Astrocyte (in vitro differentiated cells and primary cell): ENCODE measurements around the gene HVCN1. TPM values are rescaled to one million over a fixed set of nuclear protein-coding genes. Genes with fewer than 3 reads are reported as not detected.

ENCODE experiments used
- DNase-seq: peaks from one replicate; pipeline ENCODE4 v3.0.0-alpha.2; 2010; ENCODE audit warnings: low read depth
- FAIRE-seq: peaks from 2 replicates; lab custom pipeline; 2011; peaks lifted over from hg19 to GRCh38; lab: Jason Lieb, UNC
- H2AFZ ChIP-seq: 2 replicates; pipeline ENCODE4 v1.6.0; 2012; ENCODE audit warnings: low read depth, low read length, inconsistent platforms
- H3K27ac ChIP-seq: 2 replicates; pipeline ENCODE4 v1.5.1; 2011; ENCODE audit warnings: low read depth, low read length, inconsistent platforms
- H3K27me3 ChIP-seq: 2 replicates; pipeline ENCODE4 v1.6.0; 2011; ENCODE audit warnings: low read length, inconsistent platforms; ENCODE audit not compliant: insufficient read depth
- H3K36me3 ChIP-seq: 2 replicates; pipeline ENCODE4 v1.5.1; 2011; ENCODE audit warnings: low read length, inconsistent platforms; ENCODE audit not compliant: insufficient read depth
- H3K4me1 ChIP-seq: 2 replicates; pipeline ENCODE4 v1.5.1; 2011; ENCODE audit warnings: low read length, inconsistent platforms; ENCODE audit not compliant: insufficient read depth
- H3K4me2 ChIP-seq: 2 replicates; pipeline ENCODE4 v1.6.0; 2012; ENCODE audit warnings: low read length, inconsistent platforms
- H3K4me3 ChIP-seq: 2 replicates; pipeline ENCODE4 v1.5.1; 2011; ENCODE audit warnings: low read depth, mild to moderate bottlenecking, low read length, inconsistent platforms; ENCODE audit not compliant: insufficient read depth
- H3K79me2 ChIP-seq: 2 replicates; pipeline ENCODE4 v1.6.0; 2012; ENCODE audit warnings: mild to moderate bottlenecking, low read length, inconsistent platforms; ENCODE audit not compliant: insufficient read depth
- H3K9ac ChIP-seq: 2 replicates; pipeline ENCODE4 v1.6.0; 2012; ENCODE audit warnings: mild to moderate bottlenecking, low read length, inconsistent platforms
- H3K9me3 ChIP-seq: 2 replicates; pipeline ENCODE4 v1.5.1; 2012; ENCODE audit warnings: low read depth, mild to moderate bottlenecking, low read length, inconsistent platforms; ENCODE audit not compliant: insufficient read depth
- H4K20me1 ChIP-seq: 2 replicates; pipeline ENCODE4 v1.6.0; 2012; ENCODE audit warnings: low read length, inconsistent platforms; ENCODE audit not compliant: insufficient read depth
- H3K27ac Mint-ChIP-seq: one replicate; pipeline ENCODE4 v1.8.0; 2021; ENCODE audit warnings: mild to moderate bottlenecking, mixed read lengths; ENCODE audit not compliant: unreplicated experiment
- H3K27me3 Mint-ChIP-seq: one replicate; pipeline ENCODE4 v1.8.0; 2021; ENCODE audit warnings: low read depth, mixed read lengths; ENCODE audit not compliant: unreplicated experiment
- H3K36me3 Mint-ChIP-seq: one replicate; pipeline ENCODE4 v1.8.0; 2021; ENCODE audit warnings: low read depth, mixed read lengths; ENCODE audit not compliant: unreplicated experiment
- H3K4me1 Mint-ChIP-seq: one replicate; pipeline ENCODE4 v1.8.0; 2021; ENCODE audit warnings: low read depth, mixed read lengths; ENCODE audit not compliant: unreplicated experiment
- H3K4me3 Mint-ChIP-seq: one replicate; pipeline ENCODE4 v1.8.0; 2021; ENCODE audit warnings: mild to moderate bottlenecking, moderate library complexity, mixed read lengths; ENCODE audit not compliant: unreplicated experiment
- H3K9me3 Mint-ChIP-seq: one replicate; pipeline ENCODE4 v1.8.0; 2021; ENCODE audit warnings: mild to moderate bottlenecking, mixed read lengths; ENCODE audit not compliant: unreplicated experiment
- CTCF ChIP-seq: IDR thresholded peaks from 2 replicates; pipeline ENCODE4 v1.5.1; 2011; ENCODE audit warnings: low read depth, mild to moderate bottlenecking, inconsistent platforms, low read length, moderate library complexity; ENCODE audit not compliant: insufficient read depth
- EZH2 ChIP-seq: IDR thresholded peaks from 2 replicates; pipeline ENCODE4 v1.6.1; 2012; ENCODE audit warnings: mild to moderate bottlenecking, low read length, inconsistent platforms; ENCODE audit not compliant: insufficient read depth
- total RNA-seq: library from RNA; stranded (reverse); gene quantifications from 2 replicates; pipeline ENCODE4 v1.2.1, GENCODE V29; 2021

The HVCN1 gene
- total RNA-seq, 1 donor from 2014 or later = 1.0 TPM

GRCh38 chr12:110731479-110731878 lies 42.6 kb upstream of the HVCN1 start:
- peaks cover 14% of the 10 kb centered on the region for H3K4me1 Mint-ChIP-seq
- H3K79me2 ChIP-seq = peaks cover 92% of the 10 kb centered on the region
- no peak overlapping the region for H3K27ac ChIP-seq
- no peak overlapping the region for H3K4me2 ChIP-seq
- no peak for TF ChIP-seq CTCF
- no peak for TF ChIP-seq EZH2
- no peak overlapping the region for H3K4me3 Mint-ChIP-seq
- H3K9me3 ChIP-seq = no peaks in the 10 kb centered on the region
- DNase-seq (no peak), FAIRE-seq (no peak)
- no peaks in the 10 kb centered on the region for H3K9me3 Mint-ChIP-seq
- H3K9ac ChIP-seq = no peak overlapping the region
- no peak overlapping the region for H3K4me3 ChIP-seq
- no peaks in the 10 kb centered on the region for H3K27me3 ChIP-seq
- H2AFZ ChIP-seq = no peak overlapping the region
- no peaks in the 10 kb centered on the region for H3K27me3 Mint-ChIP-seq
- H3K27ac Mint-ChIP-seq = no peak overlapping the region
- H4K20me1 ChIP-seq = peaks cover 87% of the 10 kb centered on the region
- H3K36me3 ChIP-seq = peaks cover 29% of the 10 kb centered on the region
- H3K4me1 ChIP-seq = peaks cover 5% of the 10 kb centered on the region
- H3K36me3 Mint-ChIP-seq = peaks cover 15% of the 10 kb centered on the region

GRCh38 chr12:110728628-110729027 lies 39.7 kb upstream of the HVCN1 start:
- no peak overlapping the region for H3K4me3 Mint-ChIP-seq
- Histone ChIP-seq H3K79me2 (peaks cover 84% of the 10 kb centered on the region), H3K4me2 (no peak overlapping the region), H3K27ac (no peak overlapping the region), H3K36me3 (peaks cover 42% of the 10 kb centered on the region), H3K4me1 (peaks cover 5% of the 10 kb centered on the region), H4K20me1 (peaks cover 81% of the 10 kb centered on the region), H2AFZ (no peak overlapping the region), H3K9ac (no peak overlapping the region), H3K27me3 (no peaks in the 10 kb centered on the region), H3K9me3 (no peaks in the 10 kb centered on the region), H3K4me3 (no peak overlapping the region)
- no peak overlapping the region for H3K27ac Mint-ChIP-seq
- H3K4me1 Mint-ChIP-seq = peaks cover 14% of the 10 kb centered on the region
- H3K9me3 Mint-ChIP-seq = no peaks in the 10 kb centered on the region
- TF ChIP-seq CTCF (no peak), EZH2 (no peak)
- DNase-seq (no peak), FAIRE-seq (no peak)
- no peaks in the 10 kb centered on the region for H3K27me3 Mint-ChIP-seq
- H3K36me3 Mint-ChIP-seq = peaks cover 18% of the 10 kb centered on the region

GRCh38 chr12:110726708-110727369 lies 37.9 kb upstream of the HVCN1 start:
- Histone ChIP-seq H3K36me3 (peaks cover 53% of the 10 kb centered on the region), H3K79me2 (peaks cover 66% of the 10 kb centered on the region), H2AFZ (no peak overlapping the region), H3K4me1 (no peaks in the 10 kb centered on the region), H3K4me2 (no peak overlapping the region), H4K20me1 (peaks cover 72% of the 10 kb centered on the region), H3K27me3 (no peaks in the 10 kb centered on the region), H3K9ac (no peak overlapping the region), H3K4me3 (no peak overlapping the region), H3K27ac (no peak overlapping the region), H3K9me3 (no peaks in the 10 kb centered on the region)
- TF ChIP-seq CTCF (no peak), EZH2 (no peak)
- Mint-ChIP-seq H3K9me3 (no peaks in the 10 kb centered on the region), H3K4me1 (peaks cover 5% of the 10 kb centered on the region), H3K4me3 (no peak overlapping the region), H3K27me3 (no peaks in the 10 kb centered on the region), H3K36me3 (peaks cover 21% of the 10 kb centered on the region), H3K27ac (no peak overlapping the region)
- DNase-seq (no peak), FAIRE-seq (no peak)
